Stimulated activated effector memory CD8-positive, alpha-beta T cell treated with anti-CD3 and anti-CD28 coated beads, Interleukin-12 subunit alpha, Interleukin-12 subunit beta, amount 100 ng/mL, for 72 hours (primary cell): ENCODE data around the gene KIF2B.
"Not testable (repeated sequence)": the region's sequence is repeated elsewhere in the genome, so short reads cannot be mapped to it uniquely, and the experiment has no call there.

Experiments
- ATAC-seq: fragments of 150-1000 bp; cut with Tn5 transposase; 2 replicates; pipeline ENCODE4 v1.10.0; 2021
- DNase-seq, 2 donors: peaks; one replicate each; pipeline ENCODE4 v3.0.0; 2021 to 2022; ENCODE audit warnings: low spot score in 2 of 2
- H3K27ac Mint-ChIP-seq: one replicate; pipeline ENCODE4 v1.8.0; 2022; ENCODE audit warnings: mild to moderate bottlenecking, mixed read lengths
- H3K36me3 Mint-ChIP-seq: one replicate; pipeline ENCODE4 v1.8.0; 2022; ENCODE audit warnings: mild to moderate bottlenecking, mixed read lengths
- H3K4me1 Mint-ChIP-seq: one replicate; pipeline ENCODE4 v1.8.0; 2022; ENCODE audit warnings: mixed read lengths
- H3K4me3 Mint-ChIP-seq: one replicate; pipeline ENCODE4 v1.8.0; 2022; ENCODE audit warnings: mild to moderate bottlenecking, mixed read lengths
- H3K9me3 Mint-ChIP-seq: one replicate; pipeline ENCODE4 v1.8.0; 2022; ENCODE audit warnings: mixed read lengths

Gene KIF2B

DNA sequence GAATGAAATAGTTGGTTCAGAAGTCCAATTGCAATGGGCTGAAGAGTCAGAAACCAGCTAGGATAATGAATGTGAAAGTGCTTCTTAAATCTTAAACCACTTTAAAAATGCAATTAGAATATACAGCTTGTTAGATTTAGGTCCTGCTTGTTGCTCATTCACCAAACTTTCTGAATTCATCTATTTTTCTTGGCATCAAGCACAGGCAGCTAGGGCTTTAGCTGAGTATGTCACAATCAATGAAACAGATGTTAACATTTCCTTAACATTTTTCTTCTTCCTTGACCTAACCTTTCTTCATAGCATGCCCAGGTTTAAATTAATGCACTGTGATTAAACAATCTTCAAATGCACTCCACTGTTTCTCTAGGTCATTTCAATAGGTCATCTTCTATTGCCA, 14.4 kb downstream of the KIF2B start:
- Mint-ChIP-seq H3K36me3 (no peaks in the 10 kb centered on the region), H3K9me3 (peaks cover 14% of the 10 kb centered on the region), H3K27ac (no peak overlapping the region), H3K4me3 (no peak overlapping the region), H3K4me1 (no peaks in the 10 kb centered on the region)
- ATAC-seq = no peak
- DNase-seq = no peak

DNA sequence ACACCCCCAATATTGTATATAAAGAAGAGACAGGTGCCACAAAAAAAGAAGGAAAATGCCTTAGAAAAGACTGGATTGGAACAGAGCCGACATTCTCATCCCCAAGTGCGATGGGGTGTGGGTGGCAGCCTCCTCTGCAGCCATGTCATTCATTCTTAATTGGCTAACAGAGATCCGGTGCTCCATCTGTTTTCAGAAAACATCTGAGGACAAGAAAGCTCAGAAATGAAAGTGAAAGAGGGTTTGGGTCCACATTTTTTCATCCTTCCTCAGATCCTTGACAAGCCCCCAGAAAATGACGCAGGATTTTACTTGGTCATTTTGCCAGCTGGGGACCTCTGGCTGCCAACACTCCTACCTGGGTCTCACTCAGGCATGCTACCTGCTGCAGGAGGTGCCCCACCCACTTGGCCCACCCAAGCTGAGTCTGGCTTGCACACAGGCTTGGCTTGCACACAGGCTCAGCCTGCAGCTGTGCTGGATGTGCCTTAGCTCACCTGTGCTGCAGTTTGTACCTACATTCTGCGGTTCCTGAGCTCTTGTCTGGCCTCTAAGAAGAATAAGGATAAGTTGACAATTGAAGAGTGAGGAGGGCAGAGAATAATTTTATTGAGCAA, 21.9 kb downstream of the KIF2B start:
- no peaks in the 10 kb centered on the region for H3K36me3 Mint-ChIP-seq
- no peak overlapping the region for H3K4me3 Mint-ChIP-seq
- H3K9me3 Mint-ChIP-seq = peaks cover 13% of the 10 kb centered on the region
- no peaks in the 10 kb centered on the region for H3K4me1 Mint-ChIP-seq
- no peak for DNase-seq
- H3K27ac Mint-ChIP-seq = no peak overlapping the region
- ATAC-seq = no peak

DNA sequence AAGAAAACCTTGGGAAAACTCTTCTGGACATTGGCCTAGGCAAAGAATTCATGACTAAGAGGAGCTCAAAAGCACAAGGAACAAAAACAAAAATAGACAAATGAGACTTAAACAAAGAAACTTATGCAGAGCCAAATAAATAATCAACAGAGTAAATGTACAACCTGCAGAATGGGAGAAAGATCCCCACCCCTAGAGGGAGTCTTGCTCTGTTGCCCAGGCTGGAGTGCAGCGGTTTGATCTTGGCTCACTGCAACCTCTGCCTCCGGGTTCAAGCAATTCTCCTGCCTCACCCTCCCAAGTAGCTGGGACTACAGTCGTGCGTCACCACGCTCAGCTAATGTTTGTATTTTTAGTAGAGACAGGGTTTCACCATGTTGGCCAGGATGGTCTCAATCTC, 48.4 kb downstream of the KIF2B start:
- H3K27ac Mint-ChIP-seq, ATAC-seq, H3K36me3 Mint-ChIP-seq, H3K4me1 Mint-ChIP-seq, DNase-seq, H3K4me3 Mint-ChIP-seq: not testable (repeated sequence)
- peaks cover 13% of the 10 kb centered on the region for H3K9me3 Mint-ChIP-seq
